GM19372 (cell line): ENCODE data around the gene MMP24.
"Not testable (repeated sequence)": the region's sequence is repeated elsewhere in the genome, so short reads cannot be mapped to it uniquely, and the experiment has no call there.

Experiments
- ATAC-seq: cut with Tn5 transposase; IDR thresholded peaks from one replicate; pipeline ENCODE4 v1.9.1; 2021; ENCODE audit warnings: mild to moderate bottlenecking, low read depth, moderate library complexity; ENCODE audit not compliant: unreplicated experiment

The MMP24 gene

DNA sequence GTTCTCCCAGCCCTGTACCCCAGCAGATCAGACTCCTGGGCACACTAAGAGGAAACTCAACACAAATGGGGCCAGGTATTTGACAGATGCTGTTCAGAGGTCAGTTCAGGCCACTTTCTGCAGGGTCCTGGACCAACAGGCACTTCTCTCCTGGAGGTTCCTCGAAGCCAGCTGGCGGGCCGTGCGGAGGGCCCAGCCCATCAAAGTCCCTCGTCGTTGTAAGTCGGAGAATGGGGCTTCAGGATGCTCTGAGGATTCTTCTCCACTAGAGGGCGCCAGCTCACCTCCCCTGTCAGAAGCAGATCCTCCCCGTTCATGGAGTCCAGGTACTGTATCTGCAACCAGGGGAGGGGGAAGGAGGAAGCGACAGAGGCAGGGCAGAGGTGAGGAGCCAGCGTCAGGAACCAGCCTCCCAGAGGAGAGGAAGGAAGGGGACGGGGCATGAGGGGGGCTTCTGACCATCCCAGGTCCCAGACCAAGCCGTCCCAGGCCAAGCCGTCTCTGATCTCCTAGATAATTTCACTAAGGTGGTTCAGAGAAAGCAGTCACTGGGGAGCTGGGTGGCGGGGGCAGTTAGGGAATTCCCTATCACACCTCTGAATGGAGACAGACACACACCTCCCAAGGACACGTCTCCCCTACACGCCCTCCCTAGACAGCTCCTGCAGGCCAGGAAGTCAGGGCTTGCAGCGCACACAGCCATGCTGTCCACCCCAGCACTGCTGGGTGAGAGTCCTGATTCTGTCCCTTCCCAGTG is 77.4 kb downstream of the MMP24 start:
- ATAC-seq: no peak

GRCh38 chr20:35304956-35305355 is 78.5 kb downstream of the MMP24 start:
- no peak for ATAC-seq

- no peak for ATAC-seq
Measured at GRCh38 chr20:35305682-35306556, 79.4 kb downstream of the MMP24 start.

GRCh38 chr20:35306931-35307517 is 80.5 kb downstream of the MMP24 start:
- no peak for ATAC-seq

GRCh38 chr20:35307666-35308653 is 81.5 kb downstream of the MMP24 start:
- ATAC-seq: no peak

- ATAC-seq: no peak
Measured at GRCh38 chr20:35311409-35311808, 84.9 kb downstream of the MMP24 start.

DNA sequence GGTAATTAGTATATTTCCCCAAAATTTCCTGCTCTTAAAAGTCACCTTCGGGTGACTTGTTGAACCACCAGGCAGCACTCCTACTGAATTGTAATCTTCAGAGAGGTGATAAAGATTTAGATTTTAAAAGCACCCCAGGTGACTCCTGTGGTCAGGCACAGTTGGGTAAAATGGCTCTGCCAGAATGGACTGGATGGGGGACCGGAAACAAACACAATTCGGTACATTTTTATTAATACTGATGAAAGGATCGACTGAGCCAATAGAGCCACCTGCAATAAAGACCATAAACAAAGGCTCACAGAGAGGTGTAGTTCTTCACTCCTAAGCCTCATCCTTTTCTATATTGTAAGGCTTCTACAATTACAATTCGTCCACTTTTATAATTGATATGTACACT is 85.3 kb downstream of the MMP24 start:
- no peak for ATAC-seq

DNA sequence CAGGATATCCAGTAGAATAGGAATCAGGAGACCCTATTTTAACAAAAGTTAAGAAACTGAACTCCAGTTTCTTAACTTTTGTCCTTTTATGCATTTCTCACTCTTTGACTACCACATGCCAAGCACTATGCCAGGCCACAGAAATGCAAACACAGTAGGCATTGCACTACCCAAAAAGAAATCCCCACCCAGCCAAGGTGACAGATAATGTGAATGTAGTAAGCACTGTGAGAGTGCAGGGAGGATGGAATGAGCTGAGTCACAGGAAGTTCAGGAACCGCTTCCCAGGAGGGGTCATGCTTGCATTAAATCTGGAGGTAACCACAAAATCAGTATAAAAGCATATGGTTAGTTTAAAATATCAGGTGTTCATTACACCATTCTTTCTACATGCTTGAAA is 85.8 kb downstream of the MMP24 start:
- no peak for ATAC-seq

- ATAC-seq: no peak
Measured at GRCh38 chr20:35314816-35315631, 88.5 kb downstream of the MMP24 start.

DNA sequence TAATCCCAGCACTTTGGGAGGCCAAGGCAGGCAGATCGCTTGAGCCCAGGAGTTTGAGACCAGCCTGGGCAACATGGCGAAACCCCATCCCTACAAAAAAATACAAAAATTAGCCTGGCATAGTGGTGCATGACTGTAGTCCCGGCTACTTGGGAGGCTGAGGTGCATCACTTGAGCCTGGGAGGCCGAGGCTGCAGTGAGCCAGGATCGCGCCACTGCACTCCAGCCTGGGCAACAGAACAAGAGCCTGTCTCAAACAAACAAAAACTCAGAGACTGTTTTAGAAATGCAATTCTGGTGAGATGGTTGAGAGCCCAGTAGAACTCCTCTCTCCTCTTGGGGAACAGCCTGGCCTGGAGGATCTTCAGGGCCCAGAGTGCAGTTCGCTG is 89.1 kb downstream of the MMP24 start:
- not testable (repeated sequence) for ATAC-seq

DNA sequence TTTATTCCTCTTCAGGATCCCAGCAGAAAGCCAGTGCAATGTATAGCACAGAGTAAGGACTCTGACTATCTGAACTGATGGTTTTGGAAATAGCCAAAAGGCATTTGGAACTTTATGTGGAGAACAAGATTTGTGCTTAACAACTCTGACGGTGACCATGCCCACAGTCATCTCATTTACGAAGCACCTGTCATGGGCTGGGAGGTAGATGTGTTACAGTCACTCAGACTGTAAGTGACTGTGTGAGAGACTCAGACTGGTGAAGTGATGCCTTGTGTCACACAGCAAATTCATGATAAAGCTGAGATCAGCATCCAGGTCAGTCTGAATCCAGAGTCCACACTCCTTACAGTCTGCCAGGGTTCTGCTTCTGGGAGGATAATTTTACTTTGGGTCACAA is 89.6 kb downstream of the MMP24 start:
- no peak for ATAC-seq

DNA sequence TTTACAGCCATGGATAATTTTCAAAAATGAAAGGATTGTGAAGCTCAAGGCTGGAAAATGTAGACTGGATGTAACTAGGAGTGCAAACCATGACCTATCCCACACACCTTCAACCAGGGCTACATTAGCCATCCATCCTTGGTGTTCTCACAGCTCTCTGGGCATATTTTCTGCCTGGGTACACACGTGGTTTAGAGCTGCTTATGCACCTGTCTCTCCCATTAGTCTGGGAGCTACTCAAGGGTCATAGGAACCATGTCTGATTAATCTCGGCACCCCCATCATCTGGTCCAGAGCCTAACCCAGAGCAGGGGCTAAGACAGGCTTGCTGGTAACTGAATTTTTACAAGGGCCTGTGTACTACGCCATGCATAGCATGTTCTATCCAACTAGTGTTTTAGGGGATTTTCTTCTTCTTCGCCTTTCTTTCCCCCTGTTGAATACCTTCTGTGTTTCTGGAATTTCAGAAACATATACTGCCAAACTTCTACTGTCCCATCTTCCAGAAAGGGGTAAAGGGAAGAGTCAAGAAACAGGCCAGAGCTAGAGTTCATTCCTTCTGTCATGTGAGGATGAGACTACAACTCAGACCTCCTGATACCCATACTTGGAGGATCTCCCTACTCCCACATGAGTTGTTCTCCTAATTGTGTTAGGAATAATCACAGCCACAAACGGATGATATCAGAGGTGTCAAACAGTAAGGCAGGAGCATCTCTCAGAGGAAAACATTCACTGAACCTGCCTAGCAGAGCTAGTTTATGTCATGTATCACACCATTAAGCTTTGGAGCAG is 91.1 kb downstream of the MMP24 start:
- no peak for ATAC-seq

DNA sequence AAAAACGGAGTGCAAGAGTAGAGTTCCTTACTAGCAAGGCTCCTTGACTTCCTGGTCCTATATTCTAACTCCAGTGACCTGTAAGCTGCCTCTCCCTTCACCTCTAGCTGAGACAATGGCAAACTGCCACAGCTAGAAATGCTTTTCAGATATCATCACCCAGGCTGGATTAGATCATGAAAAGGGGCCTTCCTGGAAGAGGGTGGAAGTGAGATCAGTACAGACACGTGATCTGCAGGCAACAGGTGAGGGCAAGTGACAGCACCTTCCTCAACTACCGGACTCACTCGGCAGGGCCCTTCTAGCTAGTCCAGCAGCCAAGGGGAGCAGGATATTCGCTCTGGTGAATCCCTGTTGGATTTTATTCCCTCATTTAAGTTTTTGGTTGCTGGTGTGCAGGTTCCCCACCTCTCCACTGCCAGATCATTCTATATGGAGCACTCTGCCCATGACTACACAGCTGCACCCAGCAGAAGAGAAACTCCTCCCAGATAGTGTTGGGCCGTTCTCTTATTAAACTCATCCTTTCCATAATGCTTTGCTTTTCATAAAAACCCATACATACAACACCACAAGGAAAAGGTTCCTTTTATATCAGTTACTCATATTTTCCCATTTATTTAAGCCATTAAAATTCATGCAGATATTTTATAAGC is 92.1 kb downstream of the MMP24 start:
- ATAC-seq: no peak

DNA sequence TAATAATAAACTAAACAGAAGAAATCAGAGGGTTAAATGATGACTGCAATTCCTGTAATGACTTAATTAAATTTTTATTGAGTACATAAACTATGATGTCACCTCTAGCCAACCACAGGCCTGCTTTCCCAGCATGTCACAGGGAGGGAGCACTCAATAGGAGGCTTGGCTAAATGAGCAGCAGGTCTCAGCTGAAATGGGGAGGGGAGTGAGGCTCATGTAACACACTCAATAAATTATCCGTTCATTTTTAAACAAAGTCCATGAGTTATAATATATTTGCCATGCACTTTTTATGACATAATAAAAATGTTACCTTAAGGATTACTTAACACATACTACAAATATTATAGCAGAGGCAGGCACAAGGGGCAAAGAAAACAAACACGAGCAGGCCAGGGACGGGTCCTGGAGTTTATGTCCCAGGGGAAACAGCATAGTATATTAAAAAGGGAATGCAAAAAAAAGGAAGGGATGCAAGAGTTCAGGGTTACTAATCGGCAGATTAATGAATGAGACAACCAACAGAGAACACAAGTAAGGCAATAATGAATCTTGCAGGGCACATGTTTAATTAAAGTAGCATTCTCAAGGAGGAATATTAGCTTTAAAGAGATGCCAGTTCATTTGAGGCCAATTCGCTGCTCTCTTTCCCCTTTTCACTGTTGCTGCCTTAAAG is 92.8 kb downstream of the MMP24 start:
- no peak for ATAC-seq

- no peak for ATAC-seq
Measured at GRCh38 chr20:35319871-35320197, 93.3 kb downstream of the MMP24 start.

DNA sequence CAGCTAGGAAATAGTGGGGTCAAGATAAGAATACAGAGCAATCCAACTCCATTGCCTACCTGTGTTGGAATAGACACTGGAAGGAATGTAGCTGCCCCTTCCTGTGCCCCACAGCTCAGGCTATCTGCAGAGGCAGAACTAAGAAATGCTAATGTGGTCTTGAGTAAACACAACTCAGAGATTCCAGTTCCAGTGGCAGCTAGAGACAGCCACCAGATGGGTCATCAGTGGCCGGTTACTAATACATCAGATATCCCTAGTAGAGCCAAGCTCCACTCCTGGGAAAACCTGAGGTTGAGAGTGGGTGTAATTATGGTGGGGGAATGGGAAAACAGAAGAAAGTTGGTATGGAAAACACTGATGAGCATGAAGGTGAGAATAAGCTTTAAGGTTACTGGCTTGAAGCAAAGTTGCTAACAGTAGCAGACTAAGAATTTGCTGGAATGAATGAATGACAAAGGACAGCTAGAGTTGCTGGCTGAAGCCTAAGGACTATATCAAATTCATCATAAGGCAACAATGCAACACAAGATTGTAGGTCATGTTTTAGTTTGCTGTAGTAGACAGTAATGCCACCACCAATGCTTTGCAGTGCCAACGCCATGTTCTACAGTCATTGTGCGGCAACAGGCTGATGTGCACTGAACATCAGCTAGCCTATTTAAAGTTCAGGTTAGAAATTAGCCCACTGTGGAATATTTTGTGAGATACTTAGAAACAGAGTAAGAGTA is 94.1 kb downstream of the MMP24 start:
- no peak for ATAC-seq

DNA sequence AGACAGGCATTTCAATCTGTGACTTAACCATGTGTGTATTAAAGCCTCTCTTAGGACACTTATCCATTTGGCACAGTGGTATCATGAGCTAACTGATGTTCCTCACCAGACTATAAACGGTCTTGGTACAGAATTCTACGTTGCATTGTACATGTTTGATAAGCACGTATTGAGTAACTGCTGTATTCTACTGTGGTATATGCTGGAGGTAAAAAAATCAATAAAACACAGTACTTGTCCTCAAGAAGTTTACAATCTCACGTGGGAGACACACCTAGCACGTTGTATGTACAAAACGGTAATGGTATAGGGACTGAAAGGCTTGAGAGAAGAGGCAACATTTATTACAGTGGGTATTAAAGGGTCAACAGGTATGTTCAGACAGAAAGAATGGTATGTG is 98.9 kb downstream of the MMP24 start:
- ATAC-seq: no peak
